GM19463 (cell line): ENCODE results near the gene PCBP4.
"Not testable (repeated sequence)": the region's sequence is repeated elsewhere in the genome, so short reads cannot be mapped to it uniquely, and the experiment has no call there.

Experiments
- ATAC-seq: cut with Tn5 transposase; IDR thresholded peaks from one replicate; pipeline ENCODE4 v1.9.1; 2021; ENCODE audit warnings: mild to moderate bottlenecking, moderate library complexity; ENCODE audit not compliant: unreplicated experiment

PCBP4 gene

GRCh38 chr3:51995346-51996163 lies 28.3 kb upstream of the PCBP4 start, which contains the start of gene RPL29:
TSS of gene RPL29 (minus strand) at chr3:51995895. CDS start at chr3:51995461, 434 bp downstream.
- peak; percentile 89 for ATAC-seq

- no peak for ATAC-seq
Observed at GRCh38 chr3:51994530-51994929, 27.3 kb upstream of the PCBP4 start.

- not testable (repeated sequence) for ATAC-seq
Observed at GRCh38 chr3:51993657-51994056, 26.4 kb upstream of the PCBP4 start.

DNA sequence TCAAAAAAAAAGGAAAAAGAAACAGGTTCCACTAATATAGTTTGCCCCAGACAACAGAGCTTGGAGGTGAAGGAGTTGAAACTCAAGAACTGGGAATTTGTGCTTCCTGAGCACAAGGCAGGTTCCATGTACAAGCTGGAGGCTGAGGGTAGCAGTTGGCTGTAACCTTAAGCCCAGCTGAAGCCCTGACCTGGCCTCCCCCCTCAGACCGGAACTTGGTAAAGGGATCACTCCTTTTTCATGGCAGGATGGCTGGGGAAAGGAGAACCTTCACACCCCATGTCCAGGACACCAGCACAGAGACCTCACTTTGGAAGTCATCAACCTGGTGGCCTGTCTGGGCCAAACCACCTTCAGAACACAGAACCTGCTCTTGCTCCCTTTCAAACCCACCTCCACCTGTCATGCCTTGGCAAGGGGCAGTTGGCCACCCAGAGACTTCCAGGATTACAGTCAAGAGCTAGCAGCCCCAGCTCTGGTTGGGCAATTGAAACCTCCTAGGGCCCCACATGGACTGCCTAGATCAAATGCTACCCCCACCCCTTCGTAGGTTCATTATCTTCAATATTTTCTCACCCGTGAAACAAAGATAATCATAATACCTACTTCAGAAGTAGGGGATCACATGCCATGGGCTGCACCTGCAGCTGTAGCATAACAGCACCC lies 24.9 kb upstream of the PCBP4 start:
- ATAC-seq: no peak

GRCh38 chr3:51990501-51990971 lies 23.3 kb upstream of the PCBP4 start:
- ATAC-seq: not testable (repeated sequence)

GRCh38 chr3:51988286-51989146 lies 21.3 kb upstream of the PCBP4 start:
- ATAC-seq: no peak

DNA sequence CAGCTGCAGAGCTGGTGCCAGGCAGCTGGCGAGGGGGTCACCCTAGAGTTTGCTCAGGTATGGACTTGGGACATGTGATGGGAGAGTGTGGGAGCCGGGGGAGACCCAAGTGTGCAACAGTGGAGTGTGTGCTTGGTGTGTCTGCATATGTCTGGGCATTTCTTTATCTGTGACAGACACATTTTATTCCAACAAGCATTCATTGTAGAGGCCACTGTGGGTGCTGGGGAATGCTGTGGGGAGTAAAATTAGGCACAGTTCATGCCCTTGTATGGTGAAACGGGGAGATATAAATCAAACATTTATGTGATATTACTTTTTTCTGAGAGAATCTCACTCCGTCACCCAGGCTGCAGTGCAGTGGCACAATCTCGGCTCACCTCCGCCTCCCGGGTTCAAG lies 20.3 kb upstream of the PCBP4 start:
- ATAC-seq: no peak

GRCh38 chr3:51986010-51986947 lies 19.0 kb upstream of the PCBP4 start:
- ATAC-seq: no peak

- ATAC-seq: no peak
Observed at GRCh38 chr3:51985063-51985462, 17.8 kb upstream of the PCBP4 start.

GRCh38 chr3:51984269-51984647 lies 17.0 kb upstream of the PCBP4 start:
- ATAC-seq: no peak

DNA sequence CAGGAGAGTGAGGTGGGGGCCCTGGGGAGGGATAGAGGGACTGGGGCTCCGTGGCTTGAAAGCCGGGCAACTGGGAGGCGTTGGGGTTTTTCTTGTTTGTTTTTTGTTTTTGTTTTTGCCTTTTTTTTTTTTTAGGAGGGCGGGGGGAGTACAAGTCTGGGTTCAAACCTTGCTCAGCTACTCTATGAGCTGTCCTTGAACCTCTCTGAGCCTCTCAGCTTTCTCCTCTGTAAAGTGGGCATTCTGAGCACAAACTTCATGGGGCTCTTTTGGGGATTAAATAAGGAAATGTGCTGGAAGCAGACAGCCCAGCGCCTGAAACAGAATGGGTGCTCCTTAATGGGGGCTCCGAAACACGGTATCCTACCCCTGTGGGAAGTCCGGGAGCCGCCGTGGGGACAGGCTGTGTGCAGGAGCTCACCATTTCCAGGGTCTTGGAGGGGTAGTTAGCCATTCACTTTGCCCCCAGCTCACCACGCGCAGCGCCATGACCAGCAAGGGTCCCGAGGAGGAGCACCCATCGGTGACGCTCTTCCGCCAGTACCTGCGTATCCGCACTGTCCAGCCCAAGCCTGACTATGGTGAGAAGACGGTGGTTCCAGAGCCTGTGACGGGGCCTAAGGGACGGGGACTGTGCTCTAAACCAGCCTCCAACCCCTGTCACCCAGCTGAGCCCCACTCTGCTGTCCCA lies 16.5 kb upstream of the PCBP4 start:
- no peak for ATAC-seq

DNA sequence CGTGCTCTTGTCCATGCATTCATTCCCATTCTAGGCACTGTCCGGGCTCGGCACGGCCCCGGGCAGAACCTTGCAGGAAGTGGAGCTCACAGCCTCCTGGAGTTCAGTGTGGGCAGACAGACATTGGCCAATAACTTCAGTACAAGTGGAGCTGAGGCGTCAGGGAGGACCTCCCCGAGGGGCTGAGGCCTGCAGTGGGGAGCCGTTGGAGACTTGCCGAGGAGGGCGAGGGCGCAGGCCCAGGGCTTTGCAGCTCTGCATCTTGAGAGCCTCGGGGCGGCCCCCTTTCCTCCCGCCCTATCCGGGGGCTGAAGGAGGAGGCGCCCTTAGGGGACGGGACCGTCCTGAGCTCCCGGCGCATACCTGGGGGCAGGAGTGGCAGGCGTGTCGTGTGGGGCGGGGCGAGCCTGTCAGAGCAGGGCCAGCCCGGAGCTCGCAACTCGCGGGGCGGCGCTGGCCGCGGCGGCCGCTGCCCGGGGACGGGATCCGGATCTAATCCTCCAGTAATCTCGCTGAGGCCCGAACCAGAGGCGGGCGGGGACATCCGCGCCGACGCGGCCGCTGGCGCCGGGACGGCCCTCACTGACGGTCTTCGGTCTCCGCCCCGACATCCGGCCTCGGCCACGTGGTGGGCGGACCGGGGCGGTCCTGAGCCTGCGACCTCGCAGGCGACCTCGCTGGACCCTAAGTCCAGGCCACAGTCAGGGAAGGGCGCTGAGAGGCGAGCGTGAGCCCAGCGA lies 15.8 kb upstream of the PCBP4 start, which contains the start of gene ACY1:
ACY1 (plus strand) TSS at position 698 of the 740 bp plus-strand sequence. CDS start 530 bp downstream, outside the sequence.
- peak; percentile 73 for ATAC-seq

GRCh38 chr3:51982352-51982837 lies 15.1 kb upstream of the PCBP4 start:
- peak; percentile 48 for ATAC-seq

- ATAC-seq: no peak
Observed at GRCh38 chr3:51980253-51980652, 13.0 kb upstream of the PCBP4 start.

- ATAC-seq: no peak
Observed at GRCh38 chr3:51978143-51978502, 10.9 kb upstream of the PCBP4 start.

DNA sequence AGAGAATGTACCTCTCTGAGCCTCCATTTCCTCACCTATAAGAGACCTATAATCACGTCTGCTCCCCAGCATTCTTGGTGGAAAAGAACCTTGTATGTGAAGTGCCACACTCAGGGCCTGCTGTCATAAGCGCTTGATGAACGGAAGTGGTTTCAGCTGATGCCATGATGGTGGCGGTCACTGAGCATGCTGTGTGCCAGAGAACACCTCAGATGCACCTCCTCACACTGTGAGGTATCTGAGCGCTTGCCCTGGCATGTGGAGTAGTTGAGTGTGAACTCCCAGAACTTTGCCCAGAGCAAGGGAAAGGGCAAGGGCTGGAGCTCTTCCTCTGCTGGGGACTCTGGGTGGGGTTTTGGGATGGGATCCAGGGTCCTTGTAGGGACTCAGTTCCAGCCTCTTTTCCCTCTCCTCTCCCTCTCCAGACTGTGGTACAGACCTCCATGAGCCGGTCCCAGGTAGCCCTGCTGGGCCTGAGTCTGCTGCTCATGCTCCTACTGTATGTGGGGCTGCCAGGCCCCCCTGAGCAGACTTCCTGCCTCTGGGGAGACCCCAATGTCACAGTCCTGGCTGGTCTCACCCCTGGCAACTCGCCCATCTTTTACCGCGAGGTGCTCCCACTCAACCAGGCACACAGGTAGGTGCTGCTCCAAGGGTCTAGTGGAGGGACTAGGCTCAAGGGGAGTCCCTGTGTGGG lies 10.3 kb upstream of the PCBP4 start:
- ATAC-seq: no peak

DNA sequence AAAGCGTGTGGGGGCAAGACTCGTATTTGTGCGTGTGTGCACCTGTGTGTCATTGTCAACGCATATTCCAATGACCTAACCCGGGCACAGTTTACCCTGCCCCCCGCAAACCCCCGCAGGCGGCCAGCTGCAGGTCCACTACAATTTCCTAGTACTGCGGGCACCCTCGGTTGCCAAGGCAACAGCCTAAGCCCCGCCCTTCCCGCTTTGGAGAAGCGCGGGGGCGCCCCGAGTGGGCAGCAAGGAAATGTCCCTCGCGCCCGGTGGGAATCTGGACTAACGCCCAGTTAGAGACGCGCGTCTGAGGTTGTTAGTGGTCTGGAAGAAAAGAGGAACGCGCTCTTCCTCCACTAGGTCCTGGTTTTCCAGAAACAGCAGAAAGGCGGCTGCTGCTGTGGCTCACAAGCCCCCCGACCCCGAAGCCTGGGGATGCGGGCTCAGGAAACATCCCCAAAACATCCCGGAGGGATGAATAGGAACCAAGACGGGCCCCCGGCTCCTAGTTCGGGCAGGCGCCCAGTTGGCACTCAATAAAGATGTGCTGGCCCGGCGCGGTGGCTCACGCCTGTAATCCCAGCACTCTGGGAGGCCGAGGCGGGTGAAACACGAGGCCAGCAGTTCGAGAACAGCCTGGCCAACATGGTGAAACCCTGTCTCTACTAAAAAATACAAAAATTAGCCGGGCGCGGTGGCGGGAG lies 8.7 kb upstream of the PCBP4 start:
- no peak for ATAC-seq
